ENCODE data around the gene GPHN.

GRCh38 chr14:66563731-66564130 lies 55.8 kb downstream of the GPHN start:
- TF ChIP-seq CTCF (IDR thresholded peaks at IDR 0.05; ENCODE audit: low read depth, low read length) (no peak), POLR2A (IDR thresholded peaks at IDR 0.05; ENCODE audit: extremely low read depth, insufficient read length) (no peak), MAX (IDR thresholded peaks at IDR 0.05; ENCODE audit: low read depth, low read length) (no peak), MYC (IDR thresholded peaks at IDR 0.05; ENCODE audit: low read depth, low read length) (no peak)
